Activated CD8-positive, alpha-beta memory T cell treated with anti-CD3 and anti-CD28 coated beads, Interleukin-2, amount 50 U/mL, for 1 hour (primary cell): ENCODE measurements around the gene ZNF580.

Source experiments
- DNase-seq: peaks from one replicate; pipeline ENCODE4 v3.0.0-alpha.2; 2020; ENCODE audit errors: extremely low read depth

ZNF580 gene

GRCh38 chr19:55606471-55606787 is 34.4 kb upstream of the ZNF580 start:
- DNase-seq: no peak

GRCh38 chr19:55606817-55607216 is 34.0 kb upstream of the ZNF580 start:
- no peak for DNase-seq

GRCh38 chr19:55609326-55609725 is 31.5 kb upstream of the ZNF580 start:
- no peak for DNase-seq

DNA sequence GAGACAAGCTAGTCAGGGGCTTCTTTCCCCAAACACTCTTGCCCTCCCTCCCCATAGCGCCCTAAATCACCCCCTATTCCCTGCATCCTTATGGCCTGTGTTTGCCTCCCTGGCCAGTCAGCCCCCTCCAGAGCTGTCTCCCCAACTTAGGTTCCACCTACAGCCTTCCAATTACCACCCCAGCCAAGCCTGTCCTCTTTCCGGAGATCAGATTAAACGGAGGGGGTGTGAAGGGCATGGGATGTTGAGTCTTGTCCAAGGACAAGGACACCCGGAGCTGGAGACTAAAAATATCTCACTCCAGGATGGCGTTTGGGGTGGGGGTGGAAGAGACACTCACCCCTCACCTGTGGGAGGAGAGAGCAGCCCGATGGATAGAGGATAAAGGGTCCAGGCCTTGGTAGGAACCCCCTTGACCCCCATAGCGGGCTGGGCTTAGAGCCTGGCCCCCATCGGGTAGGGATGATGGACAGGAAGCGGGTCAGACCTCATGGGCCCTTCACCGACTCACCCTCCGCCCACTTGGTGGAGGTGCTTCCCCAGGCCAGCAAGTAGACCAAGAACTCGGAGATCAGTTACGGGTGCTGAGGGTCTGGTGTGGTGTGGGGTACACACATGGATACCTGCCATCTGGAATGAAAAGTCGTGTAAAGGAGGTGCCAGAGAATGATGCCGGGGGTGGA is 29.4 kb upstream of the ZNF580 start:
- DNase-seq: no peak

GRCh38 chr19:55611983-55612645 is 28.7 kb upstream of the ZNF580 start:
- DNase-seq: no peak

GRCh38 chr19:55613396-55613795 is 27.4 kb upstream of the ZNF580 start:
- no peak for DNase-seq

- DNase-seq: no peak
These were observed 26.7 kb upstream of the ZNF580 start for GRCh38 chr19:55613930-55614710.

DNA sequence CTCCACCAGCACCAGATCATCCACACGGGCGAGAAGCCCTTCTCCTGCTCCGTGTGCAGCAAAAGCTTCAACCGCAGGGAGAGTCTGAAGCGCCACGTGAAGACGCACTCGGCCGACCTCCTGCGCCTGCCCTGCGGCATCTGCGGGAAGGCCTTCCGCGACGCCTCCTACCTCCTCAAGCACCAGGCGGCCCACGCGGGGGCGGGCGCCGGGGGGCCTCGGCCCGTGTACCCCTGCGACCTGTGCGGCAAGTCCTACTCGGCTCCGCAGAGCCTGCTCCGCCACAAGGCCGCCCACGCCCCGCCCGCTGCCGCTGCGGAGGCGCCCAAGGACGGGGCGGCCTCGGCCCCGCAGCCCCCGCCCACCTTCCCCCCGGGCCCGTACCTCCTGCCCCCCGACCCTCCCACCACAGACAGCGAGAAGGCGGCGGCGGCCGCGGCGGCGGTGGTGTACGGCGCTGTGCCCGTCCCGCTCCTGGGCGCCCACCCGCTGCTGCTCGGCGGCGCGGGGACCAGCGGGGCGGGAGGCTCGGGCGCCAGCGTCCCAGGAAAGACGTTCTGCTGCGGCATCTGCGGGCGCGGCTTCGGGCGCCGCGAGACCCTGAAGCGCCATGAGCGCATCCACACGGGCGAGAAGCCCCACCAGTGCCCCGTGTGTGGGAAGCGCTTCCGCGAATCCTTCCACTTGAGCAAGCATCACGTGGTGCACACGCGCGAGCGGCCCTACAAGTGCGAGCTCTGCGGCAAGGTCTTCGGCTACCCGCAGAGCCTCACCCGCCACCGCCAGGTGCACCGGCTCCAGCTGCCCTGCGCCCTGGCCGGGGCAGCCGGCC is 25.9 kb upstream of the ZNF580 start:
- DNase-seq: no peak

- DNase-seq: no peak
These were observed 25.0 kb upstream of the ZNF580 start for GRCh38 chr19:55615543-55616394.

GRCh38 chr19:55616395-55616875 is 24.4 kb upstream of the ZNF580 start:
- DNase-seq: no peak

GRCh38 chr19:55617426-55617825 is 23.4 kb upstream of the ZNF580 start:
- DNase-seq: no peak

DNA sequence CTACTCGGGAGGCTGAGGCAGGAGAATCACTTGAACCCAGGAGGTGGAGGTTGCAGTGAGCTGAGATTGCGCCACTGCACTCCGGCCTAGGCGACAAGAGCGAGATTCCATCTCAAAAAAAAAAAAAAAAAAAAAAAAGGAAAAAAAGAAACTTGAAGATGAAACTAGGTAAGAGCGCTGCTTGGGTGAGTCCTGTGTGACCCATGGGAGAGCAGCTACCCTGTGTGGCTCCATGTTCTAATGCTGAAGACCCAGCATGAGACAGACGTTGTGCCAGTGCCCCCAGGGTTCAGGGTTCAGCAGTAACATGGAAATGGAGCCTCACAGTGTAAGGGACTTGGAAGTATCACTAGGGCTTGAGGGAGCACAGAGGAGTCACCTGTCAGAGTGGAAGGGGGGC is 22.4 kb upstream of the ZNF580 start:
- no peak for DNase-seq

DNA sequence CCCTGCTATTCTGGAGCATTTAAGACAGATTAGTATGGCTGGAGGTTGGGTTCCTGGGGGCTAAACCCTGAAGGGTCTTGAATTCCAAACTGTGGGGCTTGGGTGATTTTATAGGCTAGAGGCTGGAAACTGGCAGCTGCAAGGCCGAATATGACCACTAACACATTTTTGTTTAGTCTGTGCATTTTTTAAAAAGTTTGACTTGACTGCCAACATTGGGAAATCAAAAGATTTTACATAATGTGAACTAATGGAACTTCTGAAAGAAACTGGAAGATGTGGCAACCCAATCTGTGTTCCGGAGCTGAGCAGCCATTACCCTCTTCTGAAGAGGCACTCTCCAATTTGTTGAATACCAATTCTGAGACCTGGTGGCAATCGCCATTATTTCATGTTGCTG is 21.5 kb upstream of the ZNF580 start:
- DNase-seq: no peak

- DNase-seq: no peak
These were observed 20.2 kb upstream of the ZNF580 start for GRCh38 chr19:55620410-55621204.

GRCh38 chr19:55621205-55621672 is 19.6 kb upstream of the ZNF580 start:
- DNase-seq: no peak

GRCh38 chr19:55621673-55622231 is 19.1 kb upstream of the ZNF580 start:
- no peak for DNase-seq

DNA sequence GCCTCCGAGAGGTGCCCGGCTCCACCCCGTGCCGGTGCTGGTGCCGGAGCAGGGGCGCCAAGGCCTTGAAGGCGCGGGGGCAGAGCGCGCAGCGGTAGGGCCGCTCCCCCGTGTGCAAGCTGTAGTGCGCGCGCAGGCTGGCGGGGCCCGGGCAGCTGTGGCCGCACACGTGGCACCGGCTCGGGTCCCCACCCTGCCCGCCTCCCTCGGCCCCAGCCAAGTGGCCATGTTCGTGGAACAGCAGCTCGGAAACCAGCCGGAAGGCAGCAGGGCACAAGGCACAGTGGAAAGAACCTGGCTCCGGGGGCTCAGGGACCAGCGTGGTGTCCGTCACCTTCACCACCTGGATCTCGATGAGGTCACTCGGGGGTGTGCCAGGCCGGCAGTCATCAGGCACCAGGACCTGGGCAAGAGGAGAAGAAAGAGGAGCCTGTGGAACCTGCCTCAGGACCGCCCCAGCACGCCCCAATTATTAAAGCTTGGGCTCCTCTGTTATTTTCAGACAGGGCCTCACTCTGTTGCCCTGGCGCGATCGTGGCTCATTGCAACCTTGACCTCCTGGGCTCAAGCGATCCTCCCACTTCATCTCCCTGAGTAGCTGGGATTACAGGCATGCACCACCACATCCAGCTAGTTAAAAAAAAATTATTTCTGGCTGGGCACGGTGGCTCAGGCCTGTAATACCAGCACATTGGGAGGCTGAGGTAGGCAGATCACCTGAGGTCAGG is 18.4 kb upstream of the ZNF580 start:
- DNase-seq: no peak

DNA sequence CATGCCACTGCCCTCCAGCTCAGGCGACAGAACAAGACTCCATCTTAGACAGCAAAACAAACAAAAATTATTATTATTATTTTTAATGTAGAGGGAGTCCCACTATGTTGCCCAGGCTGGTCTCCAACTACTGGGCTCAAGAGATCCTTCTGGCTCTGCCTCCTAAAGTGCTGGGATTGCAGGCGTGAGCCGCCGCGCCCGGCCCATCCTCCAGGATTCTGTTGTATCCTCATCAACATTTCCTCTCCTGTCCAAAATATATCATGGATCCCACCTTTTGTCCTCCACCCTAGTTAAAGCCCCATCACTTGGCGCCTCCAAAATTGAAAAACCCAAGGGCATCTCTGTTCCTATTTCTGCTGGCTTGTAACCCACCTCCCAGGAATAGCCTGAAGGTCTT is 17.7 kb upstream of the ZNF580 start:
- no peak for DNase-seq

- DNase-seq: no peak
These were observed 17.2 kb upstream of the ZNF580 start for GRCh38 chr19:55623561-55623960.
